ENCODE measurements around the gene STC2. TPM values are rescaled to one million over a fixed set of nuclear protein-coding genes. Genes with fewer than 3 reads are reported as not detected.

STC2 gene
- total and polyA plus RNA-seq, 2 of the 8 experiments (the other 6 are each of a cell fraction or from before 2014, with no cell fraction given) = 26.4 to 53.1 TPM

GRCh38 chr5:173293817-173294672 lies 34.2 kb downstream of the STC2 start:
- Histone ChIP-seq H3K4me1 (replicated peaks in 1 of 4; ENCODE audit: control insufficient read depth in 3 of 4, insufficient read depth in 4 of 4, low read length in 3 of 4) (peaks cover 15 to 28% (median 15%) of the 10 kb centered on the region in 4 experiments), H4K5ac (ENCODE audit: insufficient read length, low read depth, low read length) (no peak overlapping the region), H3K9ac (replicated peaks in 1 of 4; ENCODE audit: extremely low read depth in 1 of 4, low read depth in 3 of 4, low read length in 3 of 4) (no peak overlapping the region), H3K23ac (ENCODE audit: insufficient read length) (no peak overlapping the region), H3K4ac (replicated peaks; ENCODE audit: insufficient read length, low read depth, low read length) (no peak overlapping the region), H4K91ac (replicated peaks; ENCODE audit: insufficient read length, low read length) (peak overlapping the region; percentile 77), H2BK12ac (ENCODE audit: low read depth, low read length) (peak overlapping the region; percentile 69; the same call in 1 of the 2 replicates), H3K27ac (ENCODE audit: low read depth, low read length) (no peak overlapping the region), H2BK120ac (replicated peaks; ENCODE audit: low read depth, low read length) (peak overlapping the region; percentile 96), H3K79me2 (ENCODE audit: control insufficient read depth in 1 of 2, insufficient read depth in 2 of 2, low read length in 2 of 2) (no peaks in the 10 kb centered on the region), H3K27me3 (replicated peaks in 1 of 4; ENCODE audit: control insufficient read depth in 3 of 4, extremely low read depth in 1 of 4, insufficient read depth in 3 of 4, low read length in 3 of 4) (peaks cover 0 to 4% (median 2%) of the 10 kb centered on the region in 4 experiments; a peak in 6 of 7 replicates), H3K36me3 (ENCODE audit: control insufficient read depth in 2 of 4, insufficient read depth in 4 of 4, low read length in 3 of 4) (no peaks in the 10 kb centered on the region), H2BK5ac (ENCODE audit: low read depth, low read length) (no peak overlapping the region; the same call in 1 of the 2 replicates), H3K56ac (replicated peaks; ENCODE audit: insufficient read length, low read depth, low read length) (no peak overlapping the region), H4K20me1 (replicated peaks in 1 of 2; ENCODE audit: control insufficient read depth in 1 of 2, insufficient read depth in 2 of 2, low read length in 2 of 2) (no peaks in the 10 kb centered on the region), H2BK15ac (ENCODE audit: low read length) (peak overlapping the region; percentile 98), H2BK20ac (ENCODE audit: low read length) (peak overlapping the region; percentile 69), H3K14ac (ENCODE audit: insufficient read length) (no peak overlapping the region), H2AK5ac (ENCODE audit: low read depth, low read length) (no peak overlapping the region), H3K79me1 (ENCODE audit: low read depth, low read length) (no peaks in the 10 kb centered on the region), H4K8ac (ENCODE audit: extremely low read depth, insufficient read depth, low read length) (0 out of 2 replicates have a peak overlapping the region, but pooled peaks have one; percentile 17), H3K4me3 (ENCODE audit: extremely low read depth in 1 of 4, insufficient read depth in 2 of 4, low read depth in 3 of 4, low read length in 4 of 4) (peak overlapping the region in 2 of 4 experiments; percentile 11 to 12; a peak in 3 of 8 replicates), H3K18ac (ENCODE audit: extremely low read depth, low read length) (peak overlapping the region; percentile 73; the same call in 1 of the 2 replicates), H3K9me3 (ENCODE audit: insufficient read depth in 2 of 2, low read depth in 1 of 2, low read length in 1 of 2) (no peaks in the 10 kb centered on the region), H2AFZ (ENCODE audit: low read length) (peak overlapping the region; percentile 38), H3K23me2 (ENCODE audit: low read depth, low read length) (no peaks in the 10 kb centered on the region; the same call in 1 of the 2 replicates), H3K4me2 (ENCODE audit: insufficient read depth in 1 of 2, low read depth in 2 of 2, low read length in 2 of 2) (peak overlapping the region; percentile 7 to 48; a peak in 3 of 4 replicates)
- ChIA-PET POLR2A (ENCODE audit: partially characterized antibody) (interaction anchor here (0.9 to 25.8 kb wide), 5 partner anchors 9 to 297 kb away, joined by 3 to 536 read pairs (median 10); partner anchors contain the start of gene STC2), CTCF (ENCODE audit: partially characterized antibody) (interaction anchor here (0.6 to 11.1 kb wide), 25 partner anchors 11 to 1023 kb away, joined by 3 to 184 read pairs (median 4); partner anchors contain the start of gene STC2)
- WGBS, 2 experiments (ENCODE audit: extremely low coverage in 1 of 2, insufficient coverage in 1 of 2, insufficient read length in 1 of 2, insufficient replicate concordance in 2 of 2, low coverage in 1 of 2, low lambda C conversion rate in 2 of 2, missing lambda C conversion rate in 1 of 2) = 28% methylated on average over 35 of the region's 37 CpGs; no CpG with 5 or more reads in 1 of the 2 experiments
- DNase-seq (ENCODE audit: low read depth in 1 of 2, low spot score in 2 of 2) (peak in 1 of 2 experiments; percentile 91), FAIRE-seq (peak; percentile 74)
- TF ChIP-seq TBP (IDR thresholded peaks at IDR 0.05; ENCODE audit: low read depth, low read length) (peak; percentile 55; the same call in 1 of the 2 replicates), KDM4A (IDR thresholded peaks at IDR 0.05; ENCODE audit: low read depth, low read length, severe bottlenecking) (no peak), CREB1 (IDR thresholded peaks at IDR 0.05) (0 out of 2 replicates have a peak, but pooled peaks have one; percentile 11), CTCF (IDR thresholded peaks at IDR 0.05; ENCODE audit: control extremely low read depth in 1 of 3, insufficient read depth in 1 of 3, low read depth in 1 of 3, low read length in 3 of 3) (peak; percentile 77 to 89 (median 89)), BACH1 (IDR thresholded peaks at IDR 0.05; ENCODE audit: low read length) (peak; percentile 58; the same call in 1 of the 2 replicates), RBBP5 (IDR thresholded peaks at IDR 0.05; ENCODE audit: borderline replicate concordance, low read depth, low read length) (0 out of 2 replicates have a peak, but pooled peaks have one; percentile 0), RAD21 (IDR thresholded peaks at IDR 0.05 in 1 of 2, conservative IDR thresholded peaks at IDR 0.05 in 1 of 2; ENCODE audit: low read depth in 2 of 2, low read length in 2 of 2) (peak; percentile 95)
